ENCODE measurements around the gene TARS1.

- no peak for TF ChIP-seq TARDBP (IDR thresholded peaks at IDR 0.05)
- TF ChIP-seq SUZ12 (IDR thresholded peaks at IDR 0.05), result no peak
Measured at GRCh38 chr5:33509036-33509435, 68.3 kb downstream of the TARS1 start.
